Mucosa of descending colon (tissue), 3 donors: ENCODE results near the gene LRRFIP1. TPM values are rescaled to one million over a fixed set of nuclear protein-coding genes. Genes with fewer than 3 reads are reported as not detected.

Experiments used
- ATAC-seq: fragments of 200-7000 bp; cut with Tn5 transposase; one replicate; pipeline ENCODE4 v1.9.1; 2020; ENCODE audit warnings: mild to moderate bottlenecking, moderate library complexity
- DNase-seq, 3 donors: peaks; one replicate each; pipeline ENCODE4 v3.0.0-alpha.2; 2020
- H3K36me3 ChIP-seq: fragments of 200-600 bp; one replicate; pipeline ENCODE4 v1.8.0; 2021; ENCODE audit warnings: low read depth, mild to moderate bottlenecking
- H3K4me1 ChIP-seq: fragments of 200-600 bp; one replicate; pipeline ENCODE4 v1.8.0; 2021; ENCODE audit warnings: low read depth, mild to moderate bottlenecking
- H3K4me3 ChIP-seq: fragments of 200-600 bp; one replicate; pipeline ENCODE4 v1.8.0; 2021; ENCODE audit warnings: mild to moderate bottlenecking
- H3K9me3 ChIP-seq: fragments of 200-600 bp; one replicate; pipeline ENCODE4 v1.8.0; 2021; ENCODE audit warnings: mild to moderate bottlenecking
- CTCF ChIP-seq: fragments of 200-600 bp; IDR thresholded peaks from one replicate; pipeline ENCODE4 v1.8.0; 2022; ENCODE audit warnings: antibody characterized with exemption, mild to moderate bottlenecking
- intact Hi-C, 2 donors: fragments of 100-400 bp; cut with DNase I in 1 of 2; cut with micrococcal nuclease in 1 of 2; formaldehyde crosslinking; loops; one replicate each; pipeline versions ENCODE4 v1.11.0 to v1.11.1; 2022; cut with DNase I, micrococcal nuclease
- total RNA-seq, 3 donors: library from RNA; stranded (reverse); fragmentation: NEBNext Ultra II Directional in 2 of 3; extraction: Animal tissue kit (Norgen Biotek cat#: 25700) in 2 of 3; gene quantifications; one replicate each; pipeline versions ENCODE4 v1.2.1 to v1.2.4, GENCODE V29; 2021 to 2023
- donor health status: DM: no; HTN: no; CAD: no; lungs with moderate emphysema.
- donor health status: DM: no; HTN: no; CAD: no.
- donor health status: DM: no; HTN: yes; CAD: no.

The LRRFIP1 gene
- total RNA-seq, 3 donors from 2014 or later = 114 to 157 (median 120) TPM

- ATAC-seq (peak; percentile 45), DNase-seq (peak in 1 of 3 donors; percentile 66)
- Histone ChIP-seq H3K4me3 (no peak overlapping the region), H3K9me3 (no peaks in the 10 kb centered on the region), H3K36me3 (no peaks in the 10 kb centered on the region), H3K4me1 (peaks cover 48% of the 10 kb centered on the region)
- intact Hi-C loops = no loop called here
- no peak for TF ChIP-seq CTCF
Observed at GRCh38 chr2:237726401-237726830, 99.0 kb downstream of the LRRFIP1 start.

- ATAC-seq = peak; percentile 65
- Histone ChIP-seq H3K4me3 (no peak overlapping the region), H3K9me3 (no peaks in the 10 kb centered on the region), H3K4me1 (peaks cover 56% of the 10 kb centered on the region), H3K36me3 (no peaks in the 10 kb centered on the region)
- DNase-seq = peak in 1 of 3 donors; percentile 38
- intact Hi-C loops = no loop called here
- TF ChIP-seq CTCF = no peak
Observed at GRCh38 chr2:237727363-237727762, 100.0 kb downstream of the LRRFIP1 start.

- TF ChIP-seq CTCF = no peak
- Histone ChIP-seq H3K4me3 (no peak overlapping the region), H3K9me3 (no peaks in the 10 kb centered on the region), H3K4me1 (peaks cover 55% of the 10 kb centered on the region), H3K36me3 (no peaks in the 10 kb centered on the region)
- no peak for ATAC-seq
- intact Hi-C loops = no loop called here
- DNase-seq = no peak
Observed at GRCh38 chr2:237729681-237730475, 102.5 kb downstream of the LRRFIP1 start.

DNA sequence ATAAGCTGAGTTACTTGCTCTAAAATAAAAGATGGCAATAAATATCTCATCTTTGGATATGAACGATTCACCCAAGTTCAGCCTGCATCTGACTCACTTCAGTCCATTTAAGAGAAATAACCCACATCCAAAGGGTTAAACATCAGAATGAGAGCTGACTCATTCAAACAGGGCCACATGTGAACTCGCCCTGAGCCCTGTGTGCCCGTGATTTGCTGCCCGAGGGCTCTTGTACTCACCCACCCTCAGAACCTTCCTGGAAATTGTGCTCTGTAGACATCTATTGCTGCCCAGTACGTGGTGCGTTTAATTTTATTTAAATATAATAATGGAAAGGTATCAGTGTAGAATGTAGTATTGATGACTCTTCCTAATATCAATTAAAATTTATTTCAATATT, 104.3 kb downstream of the LRRFIP1 start:
- DNase-seq (no peak), ATAC-seq (peak; percentile 43)
- intact Hi-C loops = no loop called here
- H3K36me3 ChIP-seq = no peaks in the 10 kb centered on the region
- TF ChIP-seq CTCF = no peak
- peaks cover 45% of the 10 kb centered on the region for H3K4me1 ChIP-seq
- no peaks in the 10 kb centered on the region for H3K9me3 ChIP-seq
- no peak overlapping the region for H3K4me3 ChIP-seq

GRCh38 chr2:237732070-237732469, 104.7 kb downstream of the LRRFIP1 start:
- DNase-seq (no peak), ATAC-seq (no peak)
- Histone ChIP-seq H3K9me3 (no peaks in the 10 kb centered on the region), H3K4me3 (no peak overlapping the region), H3K4me1 (peaks cover 41% of the 10 kb centered on the region), H3K36me3 (no peaks in the 10 kb centered on the region)
- no peak for TF ChIP-seq CTCF
- intact Hi-C loops = no loop called here
